Liver (tissue), 3 donors: ENCODE measurements around the gene ELOVL2.

Source experiments
- FOXA1 ChIP-seq: IDR thresholded peaks from 2 replicates; pipeline ENCODE4 v1.6.1; 2016; ENCODE audit warnings: antibody characterized with exemption
- GABPA ChIP-seq, 2 donors: IDR thresholded peaks in 1 of 2; conservative IDR thresholded peaks in 1 of 2; 2 replicates each; pipeline ENCODE4 v1.6.1; 2016; ENCODE audit warnings: antibody characterized with exemption in 2 of 2, mild to moderate bottlenecking in 1 of 2, moderate library complexity in 1 of 2
- JUND ChIP-seq, 2 donors: IDR thresholded peaks; 2 replicates each; pipeline ENCODE4 v1.6.1; 2016; ENCODE audit warnings: antibody characterized with exemption in 2 of 2
- MAX ChIP-seq: IDR thresholded peaks from 2 replicates; pipeline ENCODE4 v1.6.1; 2016; ENCODE audit warnings: antibody characterized with exemption
- NR2F2 ChIP-seq: IDR thresholded peaks from 2 replicates; pipeline ENCODE4 v1.6.1; 2016; ENCODE audit warnings: antibody characterized with exemption
- RAD21 ChIP-seq, 2 donors: IDR thresholded peaks; 2 replicates each; pipeline ENCODE4 v1.6.1; 2016; ENCODE audit warnings: antibody characterized with exemption in 2 of 2, mild to moderate bottlenecking in 2 of 2
- SP1 ChIP-seq: IDR thresholded peaks from 2 replicates; pipeline ENCODE4 v1.6.1; 2018; ENCODE audit warnings: antibody characterized with exemption, mild to moderate bottlenecking
- TAF1 ChIP-seq: conservative IDR thresholded peaks from 2 replicates; pipeline ENCODE4 v1.6.1; 2016; ENCODE audit warnings: antibody characterized with exemption, mild to moderate bottlenecking
- YY1 ChIP-seq: IDR thresholded peaks from 2 replicates; pipeline ENCODE4 v1.6.1; 2016; ENCODE audit warnings: antibody characterized with exemption, mild to moderate bottlenecking
- ZBTB33 ChIP-seq: IDR thresholded peaks from 2 replicates; pipeline ENCODE4 v1.6.1; 2016; ENCODE audit warnings: antibody characterized with exemption
- TF ChIP-seq, protein P1 (sequence below): IDR thresholded peaks from 2 replicates; pipeline ENCODE4 v1.6.1; 2016; ENCODE audit warnings: antibody characterized with exemption
- TF ChIP-seq, protein P2 (sequence below): fragments of 150-350 bp; IDR thresholded peaks from 2 replicates; pipeline ENCODE4 v1.5.1; 2017; ENCODE audit warnings: improper control_type of control experiment, low read depth, low read length; ENCODE audit not compliant: missing input control
- donor health status: healthy.
- donor health status: healthy.

DNA sequence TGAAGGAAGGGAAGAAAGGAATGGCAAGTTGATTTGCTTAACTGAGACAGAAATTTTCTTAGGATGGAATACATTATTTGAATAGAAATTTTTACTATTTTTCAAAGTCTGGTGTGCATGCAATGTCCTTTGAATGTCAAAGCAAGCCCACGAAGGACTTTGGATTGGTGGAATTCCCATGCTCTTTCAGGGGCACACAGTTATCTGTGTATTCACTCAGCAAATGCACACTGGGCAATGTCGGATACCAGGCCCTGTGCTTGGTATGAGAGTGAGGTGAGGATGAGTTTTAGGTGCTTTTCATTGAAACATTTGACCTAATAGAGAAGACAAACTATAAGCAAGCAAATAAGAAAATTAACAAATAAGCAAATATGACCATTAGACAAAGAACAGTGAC, 83.9 kb downstream of the ELOVL2 start:
- TF ChIP-seq, protein P1, sequence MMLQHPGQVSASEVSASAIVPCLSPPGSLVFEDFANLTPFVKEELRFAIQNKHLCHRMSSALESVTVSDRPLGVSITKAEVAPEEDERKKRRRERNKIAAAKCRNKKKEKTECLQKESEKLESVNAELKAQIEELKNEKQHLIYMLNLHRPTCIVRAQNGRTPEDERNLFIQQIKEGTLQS, result no peak
- TF ChIP-seq, protein P2, sequence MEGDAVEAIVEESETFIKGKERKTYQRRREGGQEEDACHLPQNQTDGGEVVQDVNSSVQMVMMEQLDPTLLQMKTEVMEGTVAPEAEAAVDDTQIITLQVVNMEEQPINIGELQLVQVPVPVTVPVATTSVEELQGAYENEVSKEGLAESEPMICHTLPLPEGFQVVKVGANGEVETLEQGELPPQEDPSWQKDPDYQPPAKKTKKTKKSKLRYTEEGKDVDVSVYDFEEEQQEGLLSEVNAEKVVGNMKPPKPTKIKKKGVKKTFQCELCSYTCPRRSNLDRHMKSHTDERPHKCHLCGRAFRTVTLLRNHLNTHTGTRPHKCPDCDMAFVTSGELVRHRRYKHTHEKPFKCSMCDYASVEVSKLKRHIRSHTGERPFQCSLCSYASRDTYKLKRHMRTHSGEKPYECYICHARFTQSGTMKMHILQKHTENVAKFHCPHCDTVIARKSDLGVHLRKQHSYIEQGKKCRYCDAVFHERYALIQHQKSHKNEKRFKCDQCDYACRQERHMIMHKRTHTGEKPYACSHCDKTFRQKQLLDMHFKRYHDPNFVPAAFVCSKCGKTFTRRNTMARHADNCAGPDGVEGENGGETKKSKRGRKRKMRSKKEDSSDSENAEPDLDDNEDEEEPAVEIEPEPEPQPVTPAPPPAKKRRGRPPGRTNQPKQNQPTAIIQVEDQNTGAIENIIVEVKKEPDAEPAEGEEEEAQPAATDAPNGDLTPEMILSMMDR, result no peak
- TF ChIP-seq MAX (no peak), GABPA (IDR thresholded peaks at IDR 0.05 in 1 of 2, conservative IDR thresholded peaks at IDR 0.05 in 1 of 2) (no peak), SP1 (no peak), RAD21 (IDR thresholded peaks at IDR 0.05) (no peak), FOXA1 (no peak), ZBTB33 (no peak), YY1 (no peak), JUND (IDR thresholded peaks at IDR 0.05) (no peak), TAF1 (no peak), NR2F2 (no peak)
